Stomach (tissue), 4 donors: ENCODE data around the gene SECISBP2L.

Experiments used
- POLR2A ChIP-seq, 4 donors: fragments of 450-650 bp; IDR thresholded peaks; one replicate each; pipeline ENCODE4 v1.6.1; 2016; ENCODE audit warnings: antibody characterized with exemption in 4 of 4, control low read depth in 2 of 4, mild to moderate bottlenecking in 1 of 4, moderate library complexity in 1 of 4
- TF ChIP-seq, protein P1 (sequence below), 7 experiments: fragments of 450-650 bp in 4 of 7; fragments of 200-600 bp in 3 of 7; sonication (generic) in 3 of 7; IDR thresholded peaks; one replicate each; pipeline ENCODE4 v1.5.1; 2016 to 2019; ENCODE audit warnings: antibody characterized with exemption in 7 of 7, control low read depth in 2 of 7, mild to moderate bottlenecking in 1 of 7

DNA sequence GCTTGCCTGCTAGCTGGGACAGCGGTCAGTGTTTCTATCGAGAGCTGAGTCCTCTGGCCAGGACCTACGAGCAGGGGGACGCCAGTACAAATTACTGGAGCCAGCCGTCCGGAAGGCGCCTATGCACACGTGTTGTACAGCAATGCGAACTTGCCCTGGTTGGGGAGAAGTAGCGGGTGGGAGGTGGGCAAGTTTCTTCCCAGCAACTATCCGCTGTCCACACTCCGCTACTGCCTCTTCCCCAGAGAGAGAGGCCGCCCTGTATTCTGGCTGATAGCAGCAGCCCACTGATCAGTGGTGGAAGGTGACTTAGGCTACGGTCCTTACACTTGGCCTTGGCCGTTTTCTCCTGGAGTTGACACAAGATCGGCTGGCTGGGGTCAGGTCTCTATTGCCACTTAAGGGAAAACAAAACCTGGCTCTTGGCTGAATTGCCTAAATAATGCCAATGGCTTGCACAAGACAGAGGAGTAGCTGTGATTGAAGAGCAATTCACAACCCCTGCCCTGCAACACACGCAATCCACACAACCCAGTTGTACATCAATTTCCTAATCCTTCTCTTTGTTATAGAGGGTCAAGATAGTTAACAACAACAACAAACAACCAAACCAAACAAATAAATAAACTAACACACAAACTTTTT is 69.7 kb downstream of the SECISBP2L start:
- TF ChIP-seq, protein P1, sequence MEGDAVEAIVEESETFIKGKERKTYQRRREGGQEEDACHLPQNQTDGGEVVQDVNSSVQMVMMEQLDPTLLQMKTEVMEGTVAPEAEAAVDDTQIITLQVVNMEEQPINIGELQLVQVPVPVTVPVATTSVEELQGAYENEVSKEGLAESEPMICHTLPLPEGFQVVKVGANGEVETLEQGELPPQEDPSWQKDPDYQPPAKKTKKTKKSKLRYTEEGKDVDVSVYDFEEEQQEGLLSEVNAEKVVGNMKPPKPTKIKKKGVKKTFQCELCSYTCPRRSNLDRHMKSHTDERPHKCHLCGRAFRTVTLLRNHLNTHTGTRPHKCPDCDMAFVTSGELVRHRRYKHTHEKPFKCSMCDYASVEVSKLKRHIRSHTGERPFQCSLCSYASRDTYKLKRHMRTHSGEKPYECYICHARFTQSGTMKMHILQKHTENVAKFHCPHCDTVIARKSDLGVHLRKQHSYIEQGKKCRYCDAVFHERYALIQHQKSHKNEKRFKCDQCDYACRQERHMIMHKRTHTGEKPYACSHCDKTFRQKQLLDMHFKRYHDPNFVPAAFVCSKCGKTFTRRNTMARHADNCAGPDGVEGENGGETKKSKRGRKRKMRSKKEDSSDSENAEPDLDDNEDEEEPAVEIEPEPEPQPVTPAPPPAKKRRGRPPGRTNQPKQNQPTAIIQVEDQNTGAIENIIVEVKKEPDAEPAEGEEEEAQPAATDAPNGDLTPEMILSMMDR (IDR thresholded peaks at IDR 0.05) = no peak
- no peak for TF ChIP-seq POLR2A (IDR thresholded peaks at IDR 0.05)
